ENCODE results near the gene SELL. TPM values are rescaled to one million over a fixed set of nuclear protein-coding genes. Genes with fewer than 3 reads are reported as not detected.

SELL gene
- not detected in 2 replicates for total RNA-seq

DNA sequence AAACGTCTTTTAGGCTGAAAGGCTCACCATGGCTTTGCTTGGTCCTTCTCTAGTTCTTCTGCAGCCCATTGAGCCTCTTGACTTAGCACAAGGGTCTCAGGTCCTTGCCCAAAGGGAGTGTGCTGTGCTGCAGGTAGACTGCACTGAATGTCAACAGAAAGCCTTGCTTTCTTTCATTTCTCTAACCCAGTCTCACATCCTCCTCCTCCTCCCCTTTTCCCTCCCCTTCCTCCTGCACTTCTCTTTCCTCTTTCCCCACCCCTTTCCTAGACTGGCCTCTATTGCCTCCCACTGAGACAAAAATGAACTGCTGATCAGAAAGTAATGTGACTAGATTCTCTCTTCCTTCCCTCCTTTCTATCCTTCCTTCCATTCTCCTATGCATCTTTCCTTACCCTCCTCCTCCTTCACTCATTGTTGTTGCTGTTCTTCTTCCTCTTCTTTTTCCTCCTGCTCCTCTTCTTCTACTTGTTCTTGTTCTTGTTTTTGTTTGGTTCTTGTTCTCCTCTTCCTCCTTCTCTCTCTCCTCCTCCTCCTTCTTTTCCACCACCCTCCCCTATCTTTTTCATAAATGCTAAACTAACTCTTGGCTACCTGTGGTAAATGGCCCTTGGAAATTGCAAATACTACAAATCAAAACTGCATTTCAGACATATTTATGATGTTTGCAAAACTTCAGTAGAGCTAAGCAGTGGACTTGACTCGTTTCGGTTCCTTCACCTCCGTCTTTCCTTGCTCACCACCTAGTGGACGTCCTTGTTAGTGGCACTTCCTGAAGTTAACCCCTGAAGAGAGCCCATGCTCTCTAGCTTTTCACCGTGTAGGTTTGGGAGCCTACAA, at the start of gene SELL:
SELL (minus strand) TSS at position 152 of the 840 bp plus-strand sequence; CDS start at position 30, 122 bp downstream.

DNA sequence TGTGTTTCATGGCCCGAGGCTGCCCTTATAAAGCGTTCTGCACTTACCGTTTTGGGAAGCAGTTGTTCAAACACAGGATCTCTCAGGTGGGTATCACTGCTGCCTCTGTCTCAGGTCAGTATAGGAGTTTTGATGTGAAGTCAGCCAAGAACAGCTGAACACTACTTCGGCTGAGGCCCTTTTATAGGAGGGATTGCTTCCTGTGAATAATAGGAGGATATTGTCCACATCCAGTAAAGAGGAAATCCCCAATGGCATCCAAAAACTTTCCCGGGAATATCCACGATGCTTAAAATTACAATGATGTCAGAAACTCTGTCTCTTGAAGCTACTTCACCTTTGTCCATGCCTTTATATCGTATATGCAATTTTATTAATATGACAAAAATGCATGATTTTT, 22.5 kb upstream of the SELL start, which contains the start of gene SELE:
SELE (minus strand) TSS at position 156 of the 400 bp plus-strand sequence. CDS start 467 bp downstream, outside the sequence.

Other genes with a start within 250 kb of the SELL start
- gene SLC19A2, start 225.7 kb downstream of the SELL start, total RNA-seq: 19.3 and 21.4 TPM in 2 replicates
- under 0.01 and 0.09 TPM in 2 replicates for gene F5, start 125.1 kb downstream of the SELL start, total RNA-seq
- not detected in 2 replicates for gene SELP, start 81.5 kb downstream of the SELL start, total RNA-seq
- gene SELE, start 22.5 kb upstream of the SELL start, total RNA-seq: not detected in 2 replicates
- 5.2 and 7.4 TPM in 2 replicates for gene METTL18, start 83.3 kb upstream of the SELL start, total RNA-seq
- 8.1 and 11.6 TPM in 2 replicates for gene SCYL3, start 182.3 kb upstream of the SELL start, total RNA-seq

All from smooth muscle cell of the umbilical artery (primary cell).